Spleen (tissue), 11 donors: ENCODE measurements around the gene TLR5. TPM values are rescaled to one million over a fixed set of nuclear protein-coding genes. Genes with fewer than 3 reads are reported as not detected.
A peak's percentile ranks its signal among the peaks of the same experiment; 100 is the strongest.

Source experiments
- DNase-seq: peaks from one replicate; pipeline ENCODE4 v3.0.0-alpha.2; 2020
- H3K27ac ChIP-seq, 8 donors: fragments of 200-600 bp; sonication (generic) in 7 of 8; 1 replicate in 4 of 8; 2 replicates in 4 of 8; pipeline versions ENCODE4 v1.5.0 to v1.8.0; 2016 to 2021; ENCODE audit warnings: inconsistent platforms in 4 of 8, mild to moderate bottlenecking in 4 of 8, moderate library complexity in 1 of 8
- H3K27me3 ChIP-seq, 7 donors: fragments of 200-600 bp; sonication (generic) in 6 of 7; replicated peaks in 1 of 7; 1 replicate in 4 of 7; 2 replicates in 3 of 7; pipeline versions ENCODE4 v1.5.0 to v1.8.0; 2016 to 2021; ENCODE audit warnings: inconsistent platforms in 3 of 7, mild to moderate bottlenecking in 1 of 7
- H3K36me3 ChIP-seq, 6 donors: fragments of 200-600 bp; sonication (generic) in 5 of 6; 1 replicate in 4 of 6; 2 replicates in 2 of 6; pipeline versions ENCODE4 v1.5.0 to v1.8.0; 2016 to 2021; ENCODE audit warnings: inconsistent platforms in 2 of 6
- H3K4me1 ChIP-seq, 6 donors: fragments of 200-600 bp; sonication (generic) in 5 of 6; 1 replicate in 3 of 6; 2 replicates in 3 of 6; pipeline versions ENCODE4 v1.5.0 to v1.8.0; 2016 to 2021; ENCODE audit warnings: inconsistent platforms in 3 of 6
- H3K4me3 ChIP-seq, 8 donors: fragments of 200-600 bp; sonication (generic) in 7 of 8; 1 replicate in 4 of 8; 2 replicates in 4 of 8; pipeline versions ENCODE4 v1.5.0 to v1.8.0; 2016 to 2021; ENCODE audit warnings: inconsistent platforms in 4 of 8, mild to moderate bottlenecking in 4 of 8, moderate library complexity in 2 of 8
- H3K9me3 ChIP-seq, 8 donors: fragments of 200-600 bp; sonication (generic) in 7 of 8; 1 replicate in 4 of 8; 2 replicates in 4 of 8; pipeline versions ENCODE4 v1.5.0 to v1.8.0; 2016 to 2021; ENCODE audit warnings: inconsistent platforms in 4 of 8
- POLR2A ChIP-seq, 3 donors: fragments of 450-650 bp; IDR thresholded peaks; one replicate each; pipeline ENCODE4 v1.5.1; 2017; ENCODE audit warnings: antibody characterized with exemption in 3 of 3, mild to moderate bottlenecking in 1 of 3
- POLR2AphosphoS5 ChIP-seq, 3 donors: sonication (generic); formaldehyde crosslinking; IDR thresholded peaks; one replicate each; pipeline ENCODE4 v1.5.1; 2017; ENCODE audit warnings: antibody characterized with exemption in 3 of 3
- WGBS, 5 donors: extraction: QIAGEN DNeasy Blood & Tissue Kit in 3 of 5; methylation state at CpG; one replicate each; pipeline versions ENCODE4 v1.1.5 to v1.1.7; 2013 to 2018; 5-methylcytosine and 5-hydroxymethylcytosine counted together
- intact Hi-C: fragments of 100-400 bp; cut with DNase I; formaldehyde crosslinking; loops from one replicate; pipeline ENCODE4 v1.15.0; 2023; ENCODE audit warnings: low total_unique reads
- polyA plus RNA-seq, 3 donors: library from polyadenylated mRNA; stranded (reverse); fragments of 200-250 nt; gene quantifications; one replicate each; pipeline ENCODE4 v1.2.1, GENCODE V29; 2013
- total RNA-seq, 7 donors: library from RNA; depleted of rRNA in 3 of 7; stranded (reverse); fragments of >200 nt in 3 of 7; fragmentation: NEBNext Ultra II Directional in 4 of 7; extraction: Animal tissue kit (Norgen Biotek cat#: 25700) in 4 of 7; gene quantifications; one replicate each; pipeline versions ENCODE4 v1.1.0 to v1.2.1, GENCODE V29; 2016 to 2021
- TF ChIP-seq, protein P1 (sequence below), 11 experiments: fragments of 200-600 bp in 7 of 11; fragments of 450-650 bp in 4 of 11; sonication (generic) in 4 of 11; IDR thresholded peaks in 8 of 11; conservative IDR thresholded peaks in 3 of 11; 1 replicate in 7 of 11; 2 replicates in 4 of 11; pipeline versions ENCODE4 v1.4.0 to v1.8.0; 2016 to 2021; ENCODE audit warnings: antibody characterized with exemption in 11 of 11, inconsistent platforms in 4 of 11, mild to moderate bottlenecking in 1 of 11
- donor health status: healthy with polysubstance abuse.
- donor health status: DM: no; HTN: no; CAD: no; lungs with moderate emphysema.
- donor health status: DM: no; HTN: no; CAD: no.
- donor health status: Bipolar disorder and iron deficiency.
- donor health status: healthy.
- donor health status: DM: no; HTN: no; CAD: no.
- donor health status: DM: yes; HTN: yes; CAD: no.

The TLR5 gene
- total and polyA plus RNA-seq, 10 donors: 1.0 to 28.2 (median 13.7) TPM

DNA sequence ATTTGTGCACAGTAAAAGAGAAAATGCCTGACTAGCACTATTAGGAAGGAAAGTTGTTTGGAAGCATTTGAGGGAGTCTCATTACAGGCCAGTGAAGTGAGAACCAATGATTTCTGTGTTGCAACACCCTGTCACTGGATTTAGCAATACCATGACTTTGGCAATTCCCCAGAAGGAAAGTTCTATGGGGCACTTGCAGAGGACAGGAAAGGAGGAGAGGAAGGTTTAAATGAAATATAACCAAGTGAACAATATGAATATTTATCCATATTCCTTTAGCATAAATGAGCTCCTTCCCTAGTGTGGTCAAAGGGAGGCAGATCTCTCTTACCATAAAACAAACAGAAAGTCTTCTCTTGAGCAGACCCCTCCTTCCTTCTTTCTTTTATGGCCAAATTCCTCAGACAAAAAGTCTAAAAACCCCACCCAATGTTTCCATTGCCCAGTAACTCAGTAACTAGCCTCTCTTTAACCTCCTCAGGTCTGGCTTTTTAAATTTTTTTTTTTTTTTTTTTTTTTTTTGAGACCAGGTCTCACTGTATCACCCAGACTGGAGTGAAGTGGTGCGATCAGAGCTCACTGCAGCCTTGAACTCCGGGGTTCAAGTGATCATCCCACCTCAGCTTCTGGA lies 5.5 kb downstream of the TLR5 start:
- Histone ChIP-seq H3K9me3 (no peaks in the 10 kb centered on the region), H3K36me3 (no peaks in the 10 kb centered on the region), H3K27me3 (peaks cover 0 to 28% (median 0%) of the 10 kb centered on the region in 7 donors), H3K4me1 (peaks cover 4 to 73% (median 28%) of the 10 kb centered on the region in 6 donors), H3K27ac (peak overlapping the region in 5 of 8 donors; percentile 5 to 84 (median 65)), H3K4me3 (peak overlapping the region in 1 of 8 donors; percentile 5)
- no peak for DNase-seq
- intact Hi-C loops: no loop called here
- 80 to 98% (median 92%) methylated on average over 2 of the region's 2 CpGs for WGBS, 5 donors
- TF ChIP-seq POLR2AphosphoS5 (IDR thresholded peaks at IDR 0.05) (peak in 1 of 3 donors; percentile 39), POLR2A (IDR thresholded peaks at IDR 0.05) (no peak)
- TF ChIP-seq, protein P1, sequence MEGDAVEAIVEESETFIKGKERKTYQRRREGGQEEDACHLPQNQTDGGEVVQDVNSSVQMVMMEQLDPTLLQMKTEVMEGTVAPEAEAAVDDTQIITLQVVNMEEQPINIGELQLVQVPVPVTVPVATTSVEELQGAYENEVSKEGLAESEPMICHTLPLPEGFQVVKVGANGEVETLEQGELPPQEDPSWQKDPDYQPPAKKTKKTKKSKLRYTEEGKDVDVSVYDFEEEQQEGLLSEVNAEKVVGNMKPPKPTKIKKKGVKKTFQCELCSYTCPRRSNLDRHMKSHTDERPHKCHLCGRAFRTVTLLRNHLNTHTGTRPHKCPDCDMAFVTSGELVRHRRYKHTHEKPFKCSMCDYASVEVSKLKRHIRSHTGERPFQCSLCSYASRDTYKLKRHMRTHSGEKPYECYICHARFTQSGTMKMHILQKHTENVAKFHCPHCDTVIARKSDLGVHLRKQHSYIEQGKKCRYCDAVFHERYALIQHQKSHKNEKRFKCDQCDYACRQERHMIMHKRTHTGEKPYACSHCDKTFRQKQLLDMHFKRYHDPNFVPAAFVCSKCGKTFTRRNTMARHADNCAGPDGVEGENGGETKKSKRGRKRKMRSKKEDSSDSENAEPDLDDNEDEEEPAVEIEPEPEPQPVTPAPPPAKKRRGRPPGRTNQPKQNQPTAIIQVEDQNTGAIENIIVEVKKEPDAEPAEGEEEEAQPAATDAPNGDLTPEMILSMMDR (IDR thresholded peaks at IDR 0.05 in 8 of 11, conservative IDR thresholded peaks at IDR 0.05 in 3 of 11): no peak

DNA sequence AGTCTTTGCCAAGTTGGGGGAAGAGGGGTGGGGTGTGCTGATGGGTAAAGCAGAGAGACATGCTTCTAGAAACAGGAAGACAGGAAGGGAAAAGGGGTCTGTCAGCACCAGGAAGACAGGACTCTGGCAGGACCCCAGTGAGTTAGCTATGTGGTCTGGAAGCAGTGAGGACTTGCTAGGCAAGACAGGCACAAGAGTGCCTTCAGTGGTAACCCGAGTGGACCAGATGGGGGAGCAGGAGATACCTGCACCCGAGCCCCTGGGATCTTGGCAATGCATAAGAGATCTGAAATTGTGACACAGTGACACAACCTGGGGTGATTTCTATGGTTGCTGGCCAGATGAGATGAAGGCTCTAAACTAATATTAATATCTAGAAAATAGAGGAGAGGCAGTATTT lies 7.0 kb downstream of the TLR5 start:
- 48 to 61% (median 54%) methylated on average over 2 of the region's 2 CpGs for WGBS, 5 donors
- Histone ChIP-seq H3K4me3 (no peak overlapping the region), H3K9me3 (no peaks in the 10 kb centered on the region), H3K4me1 (peaks cover 4 to 59% (median 24%) of the 10 kb centered on the region in 6 donors), H3K36me3 (peaks cover 0 to 13% (median 0%) of the 10 kb centered on the region in 6 donors), H3K27ac (peak overlapping the region in 2 of 8 donors; percentile 82 to 84), H3K27me3 (peaks cover 0 to 29% (median 0%) of the 10 kb centered on the region in 7 donors)
- no peak for TF ChIP-seq POLR2AphosphoS5 (IDR thresholded peaks at IDR 0.05)
- TF ChIP-seq, protein P1 (IDR thresholded peaks at IDR 0.05 in 8 of 11, conservative IDR thresholded peaks at IDR 0.05 in 3 of 11): no peak
- no peak for TF ChIP-seq POLR2A (IDR thresholded peaks at IDR 0.05)
- intact Hi-C loops: no loop called here
- DNase-seq: no peak

DNA sequence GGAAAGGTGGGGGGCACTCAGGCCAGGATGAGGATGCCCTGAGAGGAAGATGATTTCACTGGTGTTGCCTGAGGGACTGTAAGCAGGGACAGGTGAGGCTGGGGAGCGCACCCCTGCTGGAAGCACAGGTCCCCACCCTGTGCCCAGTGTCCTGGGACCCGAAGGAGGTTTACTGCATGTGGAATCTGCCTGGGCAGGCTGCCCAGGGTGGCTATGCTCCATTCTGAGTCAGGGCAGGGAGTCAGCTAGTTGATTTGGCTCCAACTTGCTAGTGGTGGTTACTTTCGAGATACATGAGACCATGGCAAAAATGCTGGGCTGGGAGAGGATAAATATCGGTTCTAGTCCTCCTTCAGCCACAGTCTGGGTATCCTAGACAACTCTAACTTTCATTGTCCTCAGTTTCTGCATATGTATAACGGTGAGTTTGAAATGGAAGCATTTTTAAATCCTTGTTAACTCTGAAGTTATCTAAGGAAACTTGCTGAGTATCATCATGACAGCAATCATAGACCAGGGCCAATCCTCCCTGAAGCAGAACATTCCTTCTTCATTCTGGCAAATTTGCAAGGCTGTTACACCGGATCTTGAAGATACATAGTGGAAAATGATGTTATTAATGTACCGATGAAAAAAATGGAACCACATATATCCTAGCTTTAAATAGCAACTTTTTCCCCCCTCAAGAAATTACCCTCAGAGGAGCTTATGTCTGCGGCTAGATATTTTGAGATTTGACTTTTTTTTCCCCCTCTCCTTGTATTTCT lies 7.7 kb downstream of the TLR5 start:
- TF ChIP-seq, protein P1 (IDR thresholded peaks at IDR 0.05 in 8 of 11, conservative IDR thresholded peaks at IDR 0.05 in 3 of 11): no peak
- 74 to 90% (median 85%) methylated on average over 8 of the region's 8 CpGs for WGBS, 5 donors
- peaks cover 0 to 20% (median 0%) of the 10 kb centered on the region in 6 donors for H3K36me3 ChIP-seq

More for the DNA sequence above, 7.7 kb downstream of the TLR5 start:
- H3K9me3 ChIP-seq: no peaks in the 10 kb centered on the region
- intact Hi-C loops: no loop called here
- peaks cover 4 to 55% (median 24%) of the 10 kb centered on the region in 6 donors for H3K4me1 ChIP-seq
- H3K27ac ChIP-seq: peak overlapping the region in 5 of 8 donors; percentile 56 to 84 (median 77)
- H3K4me3 ChIP-seq: no peak overlapping the region
- H3K27me3 ChIP-seq: peaks cover 0 to 34% (median 0%) of the 10 kb centered on the region in 7 donors
- no peak for DNase-seq
